Loucy (cell line): ENCODE data around the gene PSMF1.

Experiments used
- H2AFZ ChIP-seq: fragments of 200-600 bp; sonication (generic); 2 replicates; pipeline ENCODE4 v1.6.0; 2016; ENCODE audit warnings: antibody characterized with exemption, mild to moderate bottlenecking, low read length, moderate library complexity
- H3F3A ChIP-seq: fragments of 200-600 bp; 2 replicates; pipeline ENCODE4 v1.6.0; 2016; ENCODE audit warnings: antibody characterized with exemption, low read depth, mild to moderate bottlenecking
- H3K27me3 ChIP-seq: fragments of 200-600 bp; sonication (generic); 2 replicates; pipeline ENCODE4 v1.6.1; 2014; ENCODE audit warnings: low read length, mild to moderate bottlenecking; ENCODE audit not compliant: insufficient read depth, poor library complexity, severe bottlenecking
- H3K36me3 ChIP-seq: fragments of 200-600 bp; sonication (generic); 2 replicates; pipeline ENCODE4 v1.6.1; 2016; ENCODE audit warnings: low read length; ENCODE audit not compliant: insufficient read depth
- H3K4me1 ChIP-seq: fragments of 200-600 bp; sonication (generic); 2 replicates; pipeline ENCODE4 v1.5.1; 2014; ENCODE audit warnings: low read length, mild to moderate bottlenecking; ENCODE audit not compliant: insufficient read depth, poor library complexity, severe bottlenecking
- H3K4me2 ChIP-seq: fragments of 200-600 bp; sonication (generic); 2 replicates; pipeline ENCODE4 v1.6.0; 2014; ENCODE audit warnings: antibody characterized with exemption, low read length, low read depth, mild to moderate bottlenecking; ENCODE audit not compliant: poor library complexity, severe bottlenecking
- H3K4me3 ChIP-seq: fragments of 200-600 bp; sonication (generic); 2 replicates; pipeline ENCODE4 v1.5.1; 2014; ENCODE audit warnings: low read length, mild to moderate bottlenecking, mixed read lengths; ENCODE audit not compliant: poor library complexity, severe bottlenecking
- H3K79me2 ChIP-seq: fragments of 200-600 bp; sonication (generic); 2 replicates; pipeline ENCODE4 v1.6.1; 2014; ENCODE audit warnings: low read length; ENCODE audit not compliant: insufficient read depth
- H3K9ac ChIP-seq: fragments of 200-600 bp; sonication (generic); 2 replicates; pipeline ENCODE4 v1.6.0; 2014; ENCODE audit warnings: mild to moderate bottlenecking, low read depth, low read length, moderate library complexity; ENCODE audit not compliant: poor library complexity, severe bottlenecking
- H3K9me2 ChIP-seq: fragments of 200-600 bp; sonication (generic); replicated peaks from 2 replicates; pipeline ENCODE4 v1.6.1; 2016; ENCODE audit warnings: low read depth, low read length, mixed read lengths
- H3K9me3 ChIP-seq: fragments of 200-600 bp; sonication (generic); 2 replicates; pipeline ENCODE4 v1.6.1; 2014; ENCODE audit warnings: mild to moderate bottlenecking, antibody characterized with exemption, low read length, low read depth; ENCODE audit not compliant: insufficient read depth
- H4K20me1 ChIP-seq: fragments of 200-600 bp; sonication (generic); 2 replicates; pipeline ENCODE4 v1.6.0; 2014; ENCODE audit warnings: antibody characterized with exemption, low read length, mild to moderate bottlenecking; ENCODE audit not compliant: insufficient read depth, poor library complexity, severe bottlenecking
- EZH2phosphoT487 ChIP-seq: fragments of 200-600 bp; IDR thresholded peaks from 2 replicates; pipeline ENCODE4 v1.6.1; 2018; ENCODE audit warnings: antibody characterized with exemption, mild to moderate bottlenecking, moderate library complexity, borderline replicate concordance
- TF ChIP-seq, protein P1 (sequence below): fragments of 200-600 bp; sonication (generic); conservative IDR thresholded peaks from 2 replicates; pipeline ENCODE4 v1.5.1; 2014; ENCODE audit warnings: mild to moderate bottlenecking, antibody characterized with exemption, low read length

PSMF1 gene

DNA sequence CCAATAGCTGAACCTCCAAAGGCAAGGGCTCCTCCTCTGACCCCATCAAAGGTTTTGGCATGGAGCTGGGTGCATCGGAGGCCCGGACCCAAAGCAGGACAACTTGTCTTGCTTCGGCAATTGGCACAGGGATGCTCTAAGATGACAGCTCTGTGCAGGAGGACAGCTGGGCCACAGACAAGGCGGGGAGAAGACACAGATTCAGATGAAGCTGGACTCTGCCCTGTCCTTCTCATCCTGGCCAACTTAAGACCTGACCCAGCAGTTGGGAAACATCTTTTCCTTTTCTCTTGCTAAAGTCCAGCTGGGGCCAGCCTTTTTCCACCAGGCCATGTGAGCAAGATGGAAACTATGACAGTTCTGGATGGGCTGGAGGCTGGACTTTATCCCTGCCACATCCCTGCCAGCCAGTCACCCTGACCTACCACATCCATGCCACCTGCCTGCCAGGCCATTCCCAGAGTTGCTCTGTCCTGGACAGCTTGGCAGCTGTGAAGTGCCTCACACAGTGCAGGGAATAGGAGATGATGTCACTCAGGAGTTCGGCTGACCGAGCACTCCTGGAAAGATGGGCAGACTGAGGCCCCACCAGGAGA lies 12.7 kb upstream of the PSMF1 start:
- Histone ChIP-seq H3K9me3 (no peaks in the 10 kb centered on the region), H2AFZ (no peak overlapping the region), H3K4me1 (no peaks in the 10 kb centered on the region), H3K9ac (no peak overlapping the region), H3K9me2 (no peaks in the 10 kb centered on the region), H3K36me3 (no peaks in the 10 kb centered on the region), H4K20me1 (no peaks in the 10 kb centered on the region), H3K79me2 (no peaks in the 10 kb centered on the region), H3K4me3 (no peak overlapping the region), H3F3A (no peaks in the 10 kb centered on the region), H3K4me2 (no peak overlapping the region), H3K27me3 (no peaks in the 10 kb centered on the region)
- no peak for TF ChIP-seq EZH2phosphoT487
- TF ChIP-seq, protein P1, sequence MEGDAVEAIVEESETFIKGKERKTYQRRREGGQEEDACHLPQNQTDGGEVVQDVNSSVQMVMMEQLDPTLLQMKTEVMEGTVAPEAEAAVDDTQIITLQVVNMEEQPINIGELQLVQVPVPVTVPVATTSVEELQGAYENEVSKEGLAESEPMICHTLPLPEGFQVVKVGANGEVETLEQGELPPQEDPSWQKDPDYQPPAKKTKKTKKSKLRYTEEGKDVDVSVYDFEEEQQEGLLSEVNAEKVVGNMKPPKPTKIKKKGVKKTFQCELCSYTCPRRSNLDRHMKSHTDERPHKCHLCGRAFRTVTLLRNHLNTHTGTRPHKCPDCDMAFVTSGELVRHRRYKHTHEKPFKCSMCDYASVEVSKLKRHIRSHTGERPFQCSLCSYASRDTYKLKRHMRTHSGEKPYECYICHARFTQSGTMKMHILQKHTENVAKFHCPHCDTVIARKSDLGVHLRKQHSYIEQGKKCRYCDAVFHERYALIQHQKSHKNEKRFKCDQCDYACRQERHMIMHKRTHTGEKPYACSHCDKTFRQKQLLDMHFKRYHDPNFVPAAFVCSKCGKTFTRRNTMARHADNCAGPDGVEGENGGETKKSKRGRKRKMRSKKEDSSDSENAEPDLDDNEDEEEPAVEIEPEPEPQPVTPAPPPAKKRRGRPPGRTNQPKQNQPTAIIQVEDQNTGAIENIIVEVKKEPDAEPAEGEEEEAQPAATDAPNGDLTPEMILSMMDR = no peak

- no peaks in the 10 kb centered on the region for H3K36me3 ChIP-seq
- H3K79me2 ChIP-seq = no peaks in the 10 kb centered on the region
- TF ChIP-seq, protein P1 = no peak
- TF ChIP-seq EZH2phosphoT487 = no peak
- no peak overlapping the region for H2AFZ ChIP-seq
- H3K4me3 ChIP-seq = no peak overlapping the region
- no peak overlapping the region for H3K9ac ChIP-seq
- no peaks in the 10 kb centered on the region for H4K20me1 ChIP-seq
- H3F3A ChIP-seq = no peaks in the 10 kb centered on the region
- no peaks in the 10 kb centered on the region for H3K4me1 ChIP-seq
- H3K27me3 ChIP-seq = no peaks in the 10 kb centered on the region
- H3K9me2 ChIP-seq = no peaks in the 10 kb centered on the region
- H3K9me3 ChIP-seq = no peaks in the 10 kb centered on the region
- H3K4me2 ChIP-seq = no peak overlapping the region
Observed at GRCh38 chr20:1107176-1107575, 11.2 kb upstream of the PSMF1 start.

DNA sequence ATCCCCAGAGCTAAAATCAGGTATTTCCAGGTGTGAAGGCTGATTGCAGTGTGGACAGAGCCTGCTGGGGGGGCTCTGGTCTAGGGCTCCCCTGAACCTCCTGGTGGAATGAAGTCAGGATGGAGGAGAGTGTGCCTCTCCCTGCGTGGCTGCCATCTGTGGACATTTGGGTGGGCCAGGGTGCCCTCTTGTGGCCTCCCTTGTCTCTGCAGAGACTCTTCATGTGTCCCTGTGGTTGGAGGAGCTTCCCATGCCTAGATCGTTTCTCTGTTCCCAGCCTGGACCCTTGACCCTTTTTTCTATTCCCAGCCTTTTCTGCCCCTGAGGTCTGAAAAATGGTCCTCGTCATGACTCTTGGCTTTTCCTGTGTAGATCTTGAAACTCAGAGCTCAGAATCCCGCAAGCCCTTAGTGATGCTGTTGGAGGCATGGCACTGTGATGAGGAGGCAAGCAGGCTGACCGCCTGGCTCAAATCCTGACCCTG lies 9.9 kb upstream of the PSMF1 start:
- H3K4me3 ChIP-seq = no peak overlapping the region
- H2AFZ ChIP-seq = no peak overlapping the region

More for the DNA sequence above, 9.9 kb upstream of the PSMF1 start:
- H3F3A ChIP-seq = no peaks in the 10 kb centered on the region
- no peaks in the 10 kb centered on the region for H4K20me1 ChIP-seq
- no peaks in the 10 kb centered on the region for H3K36me3 ChIP-seq
- H3K9ac ChIP-seq = no peak overlapping the region
- H3K27me3 ChIP-seq = no peaks in the 10 kb centered on the region
- TF ChIP-seq EZH2phosphoT487 = no peak
- TF ChIP-seq, protein P1 = peak; percentile 85
- no peaks in the 10 kb centered on the region for H3K79me2 ChIP-seq
- H3K4me2 ChIP-seq = no peak overlapping the region
- no peaks in the 10 kb centered on the region for H3K4me1 ChIP-seq
- no peaks in the 10 kb centered on the region for H3K9me3 ChIP-seq
- H3K9me2 ChIP-seq = no peaks in the 10 kb centered on the region
